EH (cell line): ENCODE measurements around the gene RGS12.
A peak's percentile ranks its signal among the peaks of the same experiment; 100 is the strongest.

Experiments
- DNase-seq: peaks from one replicate; pipeline ENCODE4 v3.0.0-alpha.2; 2015; ENCODE audit warnings: low read depth

The RGS12 gene, protein sequence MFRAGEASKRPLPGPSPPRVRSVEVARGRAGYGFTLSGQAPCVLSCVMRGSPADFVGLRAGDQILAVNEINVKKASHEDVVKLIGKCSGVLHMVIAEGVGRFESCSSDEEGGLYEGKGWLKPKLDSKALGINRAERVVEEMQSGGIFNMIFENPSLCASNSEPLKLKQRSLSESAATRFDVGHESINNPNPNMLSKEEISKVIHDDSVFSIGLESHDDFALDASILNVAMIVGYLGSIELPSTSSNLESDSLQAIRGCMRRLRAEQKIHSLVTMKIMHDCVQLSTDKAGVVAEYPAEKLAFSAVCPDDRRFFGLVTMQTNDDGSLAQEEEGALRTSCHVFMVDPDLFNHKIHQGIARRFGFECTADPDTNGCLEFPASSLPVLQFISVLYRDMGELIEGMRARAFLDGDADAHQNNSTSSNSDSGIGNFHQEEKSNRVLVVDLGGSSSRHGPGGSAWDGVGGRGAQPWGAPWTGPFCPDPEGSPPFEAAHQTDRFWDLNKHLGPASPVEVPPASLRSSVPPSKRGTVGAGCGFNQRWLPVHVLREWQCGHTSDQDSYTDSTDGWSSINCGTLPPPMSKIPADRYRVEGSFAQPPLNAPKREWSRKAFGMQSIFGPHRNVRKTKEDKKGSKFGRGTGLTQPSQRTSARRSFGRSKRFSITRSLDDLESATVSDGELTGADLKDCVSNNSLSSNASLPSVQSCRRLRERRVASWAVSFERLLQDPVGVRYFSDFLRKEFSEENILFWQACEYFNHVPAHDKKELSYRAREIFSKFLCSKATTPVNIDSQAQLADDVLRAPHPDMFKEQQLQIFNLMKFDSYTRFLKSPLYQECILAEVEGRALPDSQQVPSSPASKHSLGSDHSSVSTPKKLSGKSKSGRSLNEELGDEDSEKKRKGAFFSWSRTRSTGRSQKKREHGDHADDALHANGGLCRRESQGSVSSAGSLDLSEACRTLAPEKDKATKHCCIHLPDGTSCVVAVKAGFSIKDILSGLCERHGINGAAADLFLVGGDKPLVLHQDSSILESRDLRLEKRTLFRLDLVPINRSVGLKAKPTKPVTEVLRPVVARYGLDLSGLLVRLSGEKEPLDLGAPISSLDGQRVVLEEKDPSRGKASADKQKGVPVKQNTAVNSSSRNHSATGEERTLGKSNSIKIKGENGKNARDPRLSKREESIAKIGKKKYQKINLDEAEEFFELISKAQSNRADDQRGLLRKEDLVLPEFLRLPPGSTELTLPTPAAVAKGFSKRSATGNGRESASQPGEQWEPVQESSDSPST (N-terminal part only)

DNA sequence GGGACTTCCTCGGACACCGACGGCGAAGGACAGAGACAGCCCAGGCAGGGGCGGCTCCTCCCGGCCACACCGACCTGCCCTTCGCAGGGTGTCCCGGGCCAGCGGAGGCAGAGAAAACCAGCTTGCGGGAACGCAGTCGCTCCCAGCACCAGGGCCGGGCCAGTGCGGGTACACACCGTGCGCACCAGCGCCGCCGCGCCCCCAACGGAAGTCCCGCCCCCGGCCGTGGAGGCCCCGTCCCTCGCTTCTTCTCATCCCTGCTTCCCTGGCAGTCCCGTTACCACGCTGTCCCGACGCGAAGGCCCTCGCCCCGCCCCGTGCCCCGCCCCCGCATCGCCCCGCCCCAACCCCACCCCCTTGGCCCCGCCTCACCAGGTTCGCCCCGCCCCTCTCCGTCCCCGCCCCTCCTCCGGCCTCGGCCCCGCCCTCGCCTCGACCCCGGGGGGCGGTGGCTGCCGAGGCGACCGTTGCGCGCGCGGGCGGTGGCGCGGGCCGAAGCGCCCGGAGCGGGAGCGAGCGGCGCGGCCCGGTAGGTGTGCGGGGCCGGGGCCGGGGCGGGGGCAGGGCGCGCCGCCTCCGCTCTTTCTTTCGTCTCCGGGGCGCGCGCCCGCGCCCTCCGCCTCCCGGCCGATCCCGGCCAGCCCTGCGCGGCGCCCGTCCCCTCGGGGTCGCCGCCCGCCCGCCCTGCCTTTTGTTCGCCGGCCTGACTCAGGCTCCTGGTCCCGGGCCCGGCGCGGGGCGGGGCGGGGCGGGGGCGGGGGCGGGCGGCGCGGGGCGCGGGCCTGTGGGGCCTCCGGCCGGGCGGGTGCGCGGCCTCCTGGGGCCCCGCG is at the start of gene RGS12:
Gene RGS12, plus strand, starts transcription at position 451 of the 830 bp plus-strand sequence. CDS start 23,150 bp downstream, outside the sequence.
- peak; percentile 93 for DNase-seq

DNA sequence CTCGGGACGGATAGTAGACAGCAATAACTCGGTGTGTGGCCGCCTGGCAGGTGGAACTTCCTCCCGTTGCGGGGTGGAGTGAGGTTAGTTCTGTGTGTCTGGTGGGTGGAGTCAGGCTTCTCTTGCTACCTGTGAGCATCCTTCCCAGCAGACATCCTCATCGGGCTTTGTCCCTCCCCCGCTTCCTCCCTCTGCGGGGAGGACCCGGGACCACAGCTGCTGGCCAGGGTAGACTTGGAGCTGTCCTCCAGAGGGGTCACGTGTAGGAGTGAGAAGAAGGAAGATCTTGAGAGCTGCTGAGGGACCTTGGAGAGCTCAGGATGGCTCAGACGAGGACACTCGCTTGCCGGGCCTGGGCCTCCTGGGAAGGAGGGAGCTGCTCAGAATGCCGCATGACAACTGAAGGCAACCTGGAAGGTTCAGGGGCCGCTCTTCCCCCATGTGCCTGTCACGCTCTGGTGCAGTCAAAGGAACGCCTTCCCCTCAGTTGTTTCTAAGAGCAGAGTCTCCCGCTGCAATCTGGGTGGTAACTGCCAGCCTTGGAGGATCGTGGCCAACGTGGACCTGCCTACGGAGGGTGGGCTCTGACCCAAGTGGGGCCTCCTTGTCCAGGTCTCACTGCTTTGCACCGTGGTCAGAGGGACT is 49.6 kb upstream of the RGS12 start:
- no peak for DNase-seq

DNA sequence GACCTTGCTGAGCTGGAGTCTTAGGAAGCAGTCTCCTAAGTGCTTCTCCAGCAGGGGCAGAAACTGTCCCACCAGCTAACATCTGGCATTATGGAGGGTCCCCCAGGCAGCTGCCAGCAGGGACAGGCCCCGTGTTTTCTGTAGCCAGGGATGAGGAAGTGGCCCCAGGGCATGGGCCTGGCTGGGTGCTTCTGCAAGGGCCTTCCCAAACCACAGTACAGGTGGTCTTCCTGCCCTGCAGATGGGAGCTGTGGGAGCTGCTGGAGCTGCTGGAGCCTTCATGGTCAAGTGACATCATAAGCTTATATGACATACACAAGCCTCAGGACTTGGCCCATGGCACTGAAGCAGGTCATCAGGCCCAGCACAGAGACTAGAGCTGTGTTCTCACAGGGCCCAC is 48.8 kb upstream of the RGS12 start:
- DNase-seq: no peak

DNA sequence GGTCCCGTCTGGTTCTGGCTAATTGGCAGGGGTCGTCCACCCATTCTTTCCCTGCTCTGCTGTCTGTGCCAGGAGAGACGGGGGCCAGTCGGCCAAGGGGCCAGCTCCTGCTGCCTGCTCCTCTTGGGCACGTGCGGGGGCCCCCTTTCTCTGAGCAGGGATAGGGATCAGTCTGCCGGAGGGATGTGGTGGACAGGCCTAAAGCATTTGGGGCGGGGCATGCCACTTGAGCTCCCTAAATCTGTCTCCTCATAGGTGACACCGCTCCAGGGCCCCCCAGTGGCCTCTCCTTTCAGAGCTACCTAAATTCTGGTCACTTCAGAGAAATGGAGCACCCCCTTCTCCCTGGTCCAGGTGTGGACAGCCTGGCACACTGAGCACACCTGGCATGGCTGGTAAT is 48.1 kb upstream of the RGS12 start:
- no peak for DNase-seq

DNA sequence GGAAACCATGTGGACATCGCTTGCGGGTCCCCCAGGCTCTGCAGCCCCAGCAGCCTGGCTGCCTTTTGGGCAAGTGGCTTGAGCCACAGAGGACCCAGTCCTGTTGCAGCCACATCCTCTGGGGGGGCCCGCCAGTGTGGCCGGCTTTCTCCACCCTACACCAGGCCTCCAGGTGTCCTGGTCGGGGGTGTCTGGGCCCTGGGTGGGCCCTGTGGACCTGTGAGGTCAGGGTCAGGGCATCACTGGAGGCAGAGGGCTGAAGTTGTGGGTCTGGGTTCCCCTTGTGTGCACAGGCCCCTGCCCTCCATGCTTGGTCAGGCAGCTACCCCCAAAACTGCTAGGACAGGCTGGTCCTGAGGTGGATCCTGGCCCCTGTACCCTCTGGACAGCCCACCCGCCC is 47.1 kb upstream of the RGS12 start:
- no peak for DNase-seq

DNA sequence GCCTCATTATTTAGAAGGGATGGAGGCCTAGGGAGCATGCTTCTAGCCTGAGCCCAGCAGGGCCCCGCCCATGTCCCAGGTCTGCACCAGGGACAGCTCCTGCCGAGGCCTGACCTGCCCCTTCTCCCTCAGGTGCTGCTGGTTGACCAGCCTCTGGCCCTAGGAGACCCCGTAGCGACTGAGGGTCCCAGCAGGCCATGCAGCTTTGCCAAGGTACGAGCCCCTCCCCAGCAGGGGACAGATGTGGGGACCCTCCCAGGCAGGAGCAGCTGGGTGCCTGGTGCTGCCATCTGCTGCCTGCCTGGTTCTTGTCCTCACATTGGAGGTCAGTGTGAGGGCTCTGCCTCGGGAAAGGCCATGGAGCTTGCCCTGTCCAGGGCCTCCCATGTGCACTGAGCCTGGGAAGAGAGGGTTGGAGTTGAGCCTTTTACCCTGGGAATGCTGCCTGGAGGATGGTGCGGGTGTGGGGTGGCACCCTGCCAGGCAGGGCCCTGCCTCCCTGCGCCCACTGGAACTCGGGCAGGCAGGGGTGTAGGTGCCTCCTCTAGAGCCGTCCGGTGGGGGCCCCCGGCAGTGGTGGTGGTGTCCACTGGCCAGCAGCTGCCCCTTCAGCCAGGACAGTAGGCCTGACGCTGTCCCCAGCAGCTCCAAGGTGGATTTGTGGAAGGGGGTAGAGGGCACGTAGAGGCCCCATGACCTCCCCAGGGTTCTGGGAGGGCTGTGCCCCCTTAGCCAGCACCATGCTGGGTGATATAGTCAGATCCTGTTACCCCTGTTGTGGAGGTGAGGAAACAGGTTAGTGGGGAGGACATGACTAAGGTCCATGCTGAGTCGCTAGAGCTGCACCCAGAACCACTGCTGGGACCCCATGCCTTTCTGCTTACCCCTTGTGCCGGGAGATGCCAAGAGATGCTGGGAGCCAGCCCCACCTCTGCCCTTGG is 46.1 kb upstream of the RGS12 start:
- DNase-seq: no peak

DNA sequence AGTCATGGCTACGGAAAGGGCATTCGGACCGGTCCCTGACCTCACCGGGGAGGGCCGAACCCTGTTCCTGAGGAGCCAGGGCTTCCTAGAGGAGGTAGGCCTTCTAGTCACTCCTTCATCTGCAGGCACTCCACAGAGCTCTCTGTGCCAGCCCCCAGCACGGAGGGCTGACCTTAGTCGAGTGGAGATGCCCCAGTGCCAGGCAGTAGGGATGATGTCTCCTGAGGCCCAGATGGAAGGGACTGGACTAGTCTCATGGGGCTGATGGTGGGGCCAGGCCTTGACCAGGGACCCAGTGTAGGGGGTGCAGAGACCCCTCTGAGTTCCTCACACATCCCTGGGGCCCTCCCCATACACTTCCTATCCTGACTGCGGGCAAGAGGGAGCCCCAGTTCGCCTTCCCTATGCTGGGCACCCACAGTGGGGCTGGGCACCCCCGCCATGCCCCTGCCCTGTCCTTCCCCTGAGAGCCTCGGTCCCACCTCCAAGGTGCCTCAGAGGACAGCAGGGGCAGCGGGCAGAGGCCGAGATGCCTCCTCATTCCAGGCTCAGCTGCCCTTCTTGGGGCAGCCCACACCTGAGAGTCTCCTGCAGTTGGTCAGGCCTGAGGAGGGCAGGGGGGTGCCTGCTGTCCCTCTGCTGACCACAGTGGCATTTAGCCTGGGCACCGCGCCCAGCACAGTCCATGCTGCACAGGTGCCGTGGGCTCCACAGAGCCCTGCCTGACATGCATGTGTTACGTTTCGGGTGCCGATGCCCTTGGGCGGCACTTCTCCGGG is 45.2 kb upstream of the RGS12 start:
- DNase-seq: no peak

DNA sequence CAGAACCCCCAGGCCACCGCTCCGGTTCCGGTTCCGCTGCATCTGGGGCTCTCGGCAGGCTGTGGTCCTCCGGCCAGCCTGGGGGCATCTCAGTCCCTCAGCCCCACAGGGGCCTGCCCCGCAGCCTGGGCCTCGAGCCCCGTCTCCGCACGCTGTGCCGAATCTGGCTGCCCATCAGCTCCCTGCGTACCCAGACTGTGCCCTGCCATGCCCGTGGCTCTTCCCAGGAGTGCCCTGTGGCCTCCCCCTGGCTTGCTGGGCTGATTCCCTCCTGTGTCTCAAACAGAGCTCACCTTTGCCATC is 44.7 kb upstream of the RGS12 start:
- no peak for DNase-seq

DNA sequence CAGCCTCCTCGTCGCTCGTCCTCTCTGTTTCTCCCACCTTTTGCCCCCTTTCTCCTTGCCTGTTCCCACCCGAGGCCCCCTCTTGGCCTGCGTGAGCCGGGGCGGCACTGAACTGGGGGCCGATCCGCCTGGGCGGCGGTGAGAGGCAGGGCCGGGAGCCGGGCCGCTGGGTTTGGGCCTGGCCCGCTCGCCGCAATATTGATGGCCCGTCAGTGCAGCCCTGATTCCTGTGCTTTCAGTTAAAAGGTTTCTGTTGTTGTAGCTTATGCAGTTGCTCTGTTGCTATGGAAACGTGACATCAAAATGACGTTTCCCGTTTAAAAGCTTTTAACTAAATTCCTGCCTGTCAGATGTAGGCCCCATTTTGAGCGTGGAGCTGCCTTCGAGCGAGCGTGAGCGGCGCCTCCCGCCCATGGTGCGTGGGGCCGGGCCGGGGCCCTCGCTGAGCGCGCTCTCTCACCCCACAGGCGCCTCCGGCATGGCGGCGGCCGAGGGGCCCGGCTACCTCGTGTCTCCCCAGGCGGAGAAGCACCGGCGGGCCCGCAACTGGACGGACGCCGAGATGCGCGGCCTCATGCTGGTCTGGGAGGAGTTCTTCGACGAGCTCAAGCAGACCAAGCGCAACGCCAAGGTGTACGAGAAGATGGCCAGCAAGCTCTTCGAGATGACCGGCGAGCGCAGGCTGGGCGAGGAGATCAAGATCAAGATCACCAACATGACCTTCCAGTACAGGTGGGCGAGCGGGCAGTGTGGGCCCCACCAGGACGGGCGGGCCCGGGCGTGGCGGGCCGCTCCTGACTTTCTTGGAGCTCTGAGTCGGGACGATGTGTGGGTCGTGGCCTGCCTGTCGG is 43.8 kb upstream of the RGS12 start, which contains the start of gene MSANTD1:
Gene MSANTD1, plus strand, starts transcription at position 349 of the 851 bp plus-strand sequence. Its CDS starts 64 bp downstream, at position 413.
- DNase-seq: peak; percentile 54

DNA sequence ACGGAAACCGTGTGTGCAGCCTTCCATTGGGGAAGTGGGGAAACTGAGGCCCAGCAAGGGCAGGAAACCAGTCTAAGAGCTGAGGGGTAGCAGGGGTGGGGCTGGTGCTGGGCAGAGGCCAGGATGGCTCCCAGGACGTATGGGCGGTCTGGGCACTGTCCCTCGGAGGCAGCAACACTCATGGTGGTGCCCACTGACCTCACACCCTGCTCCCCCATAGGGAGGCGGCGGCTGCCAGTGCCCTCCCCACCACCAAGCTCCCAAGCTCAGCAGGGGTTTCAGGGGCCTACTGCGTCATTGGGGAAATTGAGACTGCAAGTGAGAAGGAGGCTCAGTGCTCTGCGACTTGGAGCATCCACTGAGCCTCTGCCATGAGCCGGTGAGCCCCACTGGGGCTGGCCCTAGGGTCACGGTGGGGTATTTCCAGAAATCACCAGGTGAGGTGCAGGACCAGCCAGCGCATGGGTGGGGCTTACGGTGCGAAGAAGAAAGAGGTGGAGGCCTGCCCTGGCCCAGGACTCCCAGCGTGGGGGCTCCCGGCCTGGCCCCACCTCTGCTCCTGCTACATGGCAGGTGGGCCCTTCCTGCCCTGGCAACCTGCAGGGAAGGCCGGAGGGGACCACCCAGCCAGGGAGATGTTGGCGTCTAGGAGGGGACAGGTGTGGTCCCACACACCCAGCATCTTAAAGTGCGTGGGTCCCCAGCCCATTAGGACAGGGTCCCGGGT is 42.9 kb upstream of the RGS12 start:
- DNase-seq: no peak

DNA sequence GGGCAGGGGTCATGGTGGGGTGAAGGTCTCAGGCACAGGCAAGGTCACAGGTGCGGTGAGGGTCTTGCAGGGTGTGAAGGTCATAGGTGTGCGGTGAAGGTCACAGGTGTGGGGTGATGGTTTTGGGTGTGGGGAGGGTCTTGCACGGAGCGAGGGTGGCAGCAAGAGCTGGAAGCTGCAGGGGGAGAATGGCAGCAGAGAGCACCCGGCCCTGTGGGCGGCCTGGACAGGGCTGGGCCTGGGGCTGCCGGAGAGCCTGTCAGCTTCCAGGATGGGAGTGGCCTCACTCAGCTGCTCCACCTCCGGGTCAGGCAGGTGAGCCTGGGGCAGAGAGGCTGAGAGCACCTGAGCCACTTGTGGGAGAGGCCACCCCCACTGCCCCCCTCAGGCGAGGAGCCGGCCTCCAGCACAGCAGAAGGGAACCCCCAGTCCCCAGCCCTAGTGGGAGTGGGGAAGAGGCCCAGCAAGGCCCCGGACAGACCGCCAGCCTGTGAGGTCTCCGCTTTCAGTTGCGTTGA is 42.3 kb upstream of the RGS12 start:
- DNase-seq: no peak

DNA sequence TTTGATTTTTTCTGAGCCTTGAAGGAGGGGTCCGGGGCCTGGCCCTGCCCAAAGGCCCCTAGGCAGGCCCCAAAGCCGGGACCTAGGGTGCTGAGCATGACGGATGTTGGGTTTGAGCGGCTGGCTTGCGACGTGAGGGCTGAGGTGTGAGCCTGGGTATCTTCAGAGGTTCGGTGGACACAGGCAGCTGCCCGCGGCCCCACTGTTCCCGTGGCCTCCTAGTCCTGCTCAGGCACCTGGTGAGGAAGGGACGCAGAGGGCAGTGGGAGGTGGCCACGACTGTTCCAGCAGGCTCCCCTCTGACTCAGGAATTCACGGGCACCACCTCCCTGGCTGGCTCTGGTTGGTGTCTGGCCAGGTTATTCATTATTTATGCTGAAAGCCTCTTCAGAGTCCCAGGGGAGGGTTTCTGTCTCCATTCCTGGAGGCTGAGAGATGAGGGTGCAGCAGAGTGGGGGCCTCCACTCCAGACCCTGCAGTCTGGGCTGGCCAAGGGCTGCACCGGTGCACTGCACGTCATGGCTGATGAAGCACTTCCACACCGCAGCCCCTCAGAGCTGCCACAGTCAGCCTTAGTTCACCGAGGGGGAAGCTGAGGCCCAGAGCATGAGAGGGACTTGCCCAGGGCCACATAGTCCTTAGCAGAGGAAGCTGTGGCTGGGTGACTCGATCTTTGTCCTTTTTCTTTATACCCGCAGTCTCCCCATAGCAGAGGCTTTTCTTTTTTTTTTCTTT is 41.7 kb upstream of the RGS12 start:
- no peak for DNase-seq

DNA sequence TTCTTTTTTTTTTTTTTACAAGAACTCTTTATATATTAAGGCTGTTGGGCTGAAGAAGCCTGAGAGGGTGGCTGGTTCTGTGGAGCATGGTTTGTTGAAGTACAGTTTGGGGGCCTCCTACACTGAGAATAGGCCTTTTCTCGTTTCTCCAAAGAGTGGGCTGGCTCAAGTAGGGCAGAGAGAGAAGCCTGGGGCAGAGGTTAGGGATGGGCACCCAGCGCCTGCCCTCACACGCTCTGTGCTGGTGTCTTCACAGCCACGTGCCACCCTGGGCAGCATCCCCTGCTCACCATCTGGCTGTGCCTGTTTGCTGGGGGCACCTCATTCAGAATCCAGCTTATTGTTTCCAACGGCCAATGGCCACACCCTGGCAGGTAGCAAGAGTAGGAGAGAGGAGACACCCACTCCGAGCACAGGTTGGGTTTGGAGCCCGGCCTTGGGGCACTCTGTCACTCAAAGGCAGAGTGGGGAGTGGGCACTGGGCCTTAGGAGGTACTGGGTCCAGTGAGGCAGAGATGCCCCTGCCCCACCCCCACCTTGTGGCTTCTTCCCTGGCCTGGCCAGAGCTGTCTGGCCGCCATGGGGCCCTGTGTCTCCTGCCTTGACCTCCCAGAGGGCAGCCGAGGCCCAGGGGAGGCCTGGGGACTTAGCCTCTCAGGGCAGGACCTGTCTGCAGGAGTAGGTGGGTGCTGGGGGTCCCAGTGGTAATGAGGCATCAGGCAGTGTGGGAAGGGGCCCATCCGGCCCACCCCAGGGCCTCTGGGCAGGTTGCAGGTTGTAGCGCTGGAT is 40.9 kb upstream of the RGS12 start:
- DNase-seq: no peak

DNA sequence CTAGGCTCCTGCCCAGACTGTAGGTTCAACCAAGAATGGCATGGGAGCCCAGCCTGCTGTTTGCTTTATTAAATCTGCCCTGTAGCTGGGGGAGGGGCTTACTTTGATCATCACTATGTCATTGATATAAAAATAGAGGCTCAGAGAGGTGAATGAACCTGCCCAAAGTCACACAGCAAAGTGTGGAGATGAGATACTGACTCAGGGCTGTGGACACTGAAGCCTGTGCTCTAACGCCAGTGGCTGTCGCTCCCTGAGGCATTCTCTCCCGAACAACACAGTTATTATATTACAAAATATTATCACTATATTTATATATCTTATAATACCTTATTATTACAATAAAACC is 40.4 kb upstream of the RGS12 start:
- DNase-seq: no peak

DNA sequence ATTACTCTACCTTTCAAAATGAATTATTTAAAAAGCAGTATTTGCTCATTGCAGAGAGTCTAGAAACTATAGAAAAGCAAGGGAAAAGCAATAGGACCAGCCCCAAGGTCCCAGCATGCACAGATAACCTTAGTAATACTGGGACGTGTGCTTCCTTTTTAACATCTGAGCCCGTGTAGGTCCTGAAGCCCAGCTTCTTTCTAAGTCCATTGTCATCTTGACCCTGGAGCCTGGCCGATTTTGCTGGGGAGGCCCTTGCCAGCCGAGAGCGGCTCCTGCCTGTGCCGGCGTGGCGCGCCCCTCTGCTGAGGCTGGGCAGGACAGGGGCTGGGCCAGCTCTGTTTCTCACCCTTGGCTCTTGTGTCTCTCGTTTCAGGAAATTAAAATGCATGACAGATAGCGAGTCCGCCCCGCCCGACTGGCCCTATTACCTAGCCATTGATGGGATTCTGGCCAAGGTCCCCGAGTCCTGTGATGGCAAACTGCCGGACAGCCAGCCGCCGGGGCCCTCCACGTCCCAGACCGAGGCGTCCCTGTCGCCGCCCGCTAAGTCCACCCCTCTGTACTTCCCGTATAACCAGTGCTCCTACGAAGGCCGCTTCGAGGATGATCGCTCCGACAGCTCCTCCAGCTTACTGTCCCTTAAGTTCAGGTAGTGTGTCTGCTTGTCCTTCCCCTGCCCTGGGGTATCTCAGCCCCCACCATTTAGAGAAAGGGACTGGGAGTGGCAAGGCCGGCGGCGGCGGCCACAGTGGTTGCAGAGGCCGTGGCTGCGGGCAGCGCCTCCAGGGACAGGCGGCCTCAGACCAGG is 39.8 kb upstream of the RGS12 start:
- no peak for DNase-seq
